Upper lobe of left lung (tissue), 4 donors: ENCODE measurements around the gene TRPM8.

Experiments
- CTCF ChIP-seq, 6 experiments: fragments of 450-650 bp in 4 of 6; fragments of 200-600 bp in 2 of 6; sonication (generic) in 2 of 6; IDR thresholded peaks; one replicate each; pipeline ENCODE4 v1.5.1; 2016 to 2019; ENCODE audit warnings: antibody characterized with exemption in 6 of 6
- POLR2A ChIP-seq, 4 donors: fragments of 450-650 bp; IDR thresholded peaks; one replicate each; pipeline ENCODE4 v1.5.1; 2016 to 2017; ENCODE audit warnings: antibody characterized with exemption in 4 of 4, mild to moderate bottlenecking in 2 of 4
- POLR2AphosphoS5 ChIP-seq, 2 donors: sonication (generic); formaldehyde crosslinking; IDR thresholded peaks; one replicate each; pipeline ENCODE4 v1.5.1; 2017; ENCODE audit warnings: antibody characterized with exemption in 2 of 2

- no peak for TF ChIP-seq POLR2AphosphoS5 (IDR thresholded peaks at IDR 0.05)
- no peak for TF ChIP-seq CTCF (IDR thresholded peaks at IDR 0.05)
- no peak for TF ChIP-seq POLR2A (IDR thresholded peaks at IDR 0.05)
Observed at GRCh38 chr2:234051374-234052070, 134.3 kb downstream of the TRPM8 start.
